ENCODE data around the gene URB2.
"Not testable (repeated sequence)": the region's sequence is repeated elsewhere in the genome, so short reads cannot be mapped to it uniquely, and the experiment has no call there.

Gene URB2

GRCh38 chr1:229693129-229693900 lies 67.3 kb downstream of the URB2 start:
- no peak for DNase-seq (ENCODE audit: low read depth in 3 of 3)

- no peak for DNase-seq (ENCODE audit: low read depth in 3 of 3)
These were observed 68.1 kb downstream of the URB2 start for GRCh38 chr1:229694053-229694693.

DNA sequence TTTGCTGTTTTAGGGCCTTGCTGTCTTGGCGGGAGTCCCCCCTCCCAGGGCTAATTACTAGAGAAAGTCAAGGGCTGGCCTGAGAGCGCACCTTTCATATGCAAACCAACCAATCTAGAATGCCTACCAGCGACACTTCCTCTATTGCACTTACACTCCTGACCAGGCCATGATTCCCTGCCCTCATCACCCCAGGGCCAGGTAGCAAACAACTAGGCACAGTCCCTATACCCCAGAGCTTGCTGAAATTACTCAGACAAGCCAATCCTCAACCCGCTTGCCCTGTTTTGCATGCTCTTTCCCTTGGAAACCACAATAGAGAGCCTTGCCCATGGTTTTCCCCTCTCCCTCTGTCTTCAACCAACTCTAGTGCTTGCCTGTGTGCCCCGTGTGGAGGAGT lies 70.3 kb downstream of the URB2 start:
- DNase-seq (ENCODE audit: low read depth in 3 of 3), result no peak

DNA sequence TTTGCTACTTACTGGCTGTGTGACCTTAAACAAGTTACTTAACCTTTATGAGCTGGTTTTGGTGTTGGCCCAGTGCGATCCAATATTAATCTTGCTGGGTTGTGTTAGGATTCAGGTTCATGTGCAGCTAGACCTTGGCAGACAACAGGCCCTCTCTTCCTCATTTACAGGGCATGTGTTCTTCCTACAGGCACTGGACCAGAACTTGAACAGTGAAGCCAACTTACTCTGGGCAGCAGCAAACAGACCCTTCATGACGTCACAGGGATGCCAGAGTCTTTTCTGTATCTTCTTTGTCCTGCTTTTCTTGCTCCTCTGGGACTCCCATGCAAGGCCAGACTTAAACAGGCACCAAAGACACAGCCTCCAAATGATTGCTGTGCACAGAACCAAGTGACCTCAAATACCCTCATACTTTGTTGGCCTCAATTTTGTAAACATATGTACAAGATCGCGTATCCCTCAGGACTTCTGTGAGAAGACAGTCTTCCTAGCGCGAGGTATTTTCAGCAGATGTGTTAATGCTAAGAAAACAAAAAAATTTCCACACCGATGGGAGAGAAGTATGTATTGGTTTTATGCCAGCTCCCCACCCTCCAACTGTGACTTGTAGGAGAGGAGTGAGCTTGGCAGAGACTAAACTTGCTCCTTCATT lies 73.7 kb downstream of the URB2 start:
- DNase-seq (ENCODE audit: low read depth in 3 of 3), result no peak

- DNase-seq (ENCODE audit: low read depth in 3 of 3), result no peak
These were observed 78.1 kb downstream of the URB2 start for GRCh38 chr1:229704157-229704556.

DNA sequence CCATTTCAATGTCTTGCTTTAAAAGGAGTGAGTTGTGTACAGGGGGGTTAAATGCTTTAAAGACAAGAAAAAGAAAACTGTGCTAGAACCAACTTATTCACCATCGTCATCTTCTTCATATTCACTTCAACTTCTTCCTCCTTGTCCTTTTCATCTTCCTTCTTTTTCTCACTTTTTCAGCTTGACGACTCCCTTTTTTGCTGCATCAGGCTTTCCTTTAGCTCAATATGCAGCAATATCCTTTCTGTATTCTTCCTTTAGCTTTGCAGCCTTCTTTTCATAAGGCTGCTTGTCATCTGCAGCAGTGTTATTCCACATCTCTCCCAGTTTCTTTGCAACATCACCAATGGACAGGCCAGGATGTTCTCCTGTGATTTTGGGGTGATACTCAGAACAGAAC lies 79.1 kb downstream of the URB2 start:
- not testable (repeated sequence) for DNase-seq (ENCODE audit: low read depth in 3 of 3)

DNA sequence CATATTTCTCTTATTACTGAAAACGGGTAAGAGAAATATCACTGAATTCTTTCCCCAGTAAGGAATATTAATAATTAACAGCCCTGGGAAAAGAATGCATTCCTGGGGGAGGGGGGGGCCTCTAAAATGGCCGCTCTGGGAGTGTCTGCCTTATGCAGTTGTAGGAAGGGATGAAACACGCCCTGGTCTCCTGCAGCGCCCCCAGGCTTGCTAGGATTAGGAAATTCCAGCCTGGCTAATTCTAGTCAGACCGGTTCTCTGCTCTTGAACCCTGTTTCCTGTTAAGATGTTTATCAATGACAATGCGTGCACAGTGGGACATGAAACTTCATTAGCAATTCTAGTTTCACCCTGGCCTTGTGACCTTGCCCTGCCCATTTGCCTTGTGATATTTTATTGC lies 81.1 kb downstream of the URB2 start:
- DNase-seq (ENCODE audit: low read depth in 3 of 3), result not testable (repeated sequence)

GRCh38 chr1:229709500-229710013 lies 83.5 kb downstream of the URB2 start:
- no peak for DNase-seq (ENCODE audit: low read depth in 3 of 3)
